MCF 10A (cell line): ENCODE measurements around the gene FARSB. TPM values are rescaled to one million over a fixed set of nuclear protein-coding genes. Genes with fewer than 3 reads are reported as not detected.

ENCODE experiments used
- BruUV-seq: library from RNA; stranded (reverse); fragments of 400-500 nt; replicated peaks from 2 replicates; lab custom pipeline; 2021; lab: Mats Ljungman, UMichigan
- CTCF ChIA-PET: fragments of 300-600 bp; sonication (Branson Sonifier 250); formaldehyde crosslinking; extraction: SDS; loops from one replicate; lab custom pipeline; 2021; ENCODE audit warnings: antibody characterized with exemption, inconsistent platforms; lab: Yijun Ruan, JAX
- POLR2A ChIA-PET: fragments of 300-600, 350-650 bp; sonication (Branson Sonifier 250); formaldehyde crosslinking; extraction: SDS; loops from one replicate; lab custom pipeline; 2020; ENCODE audit warnings: antibody characterized with exemption, inconsistent platforms; lab: Yijun Ruan, JAX
- DNase-seq: peaks from one replicate; pipeline ENCODE4 v3.0.0-alpha.2; 2018; ENCODE audit not compliant: unreplicated experiment
- H3K27ac Mint-ChIP-seq: one replicate; pipeline ENCODE4 v1.8.0; 2022; ENCODE audit warnings: mild to moderate bottlenecking, low read depth, mixed read lengths; ENCODE audit not compliant: unreplicated experiment
- H3K27me3 Mint-ChIP-seq: one replicate; pipeline ENCODE4 v1.8.0; 2022; ENCODE audit warnings: mixed read lengths; ENCODE audit not compliant: insufficient read depth, unreplicated experiment
- H3K36me3 Mint-ChIP-seq: one replicate; pipeline ENCODE4 v1.8.0; 2022; ENCODE audit warnings: mild to moderate bottlenecking, moderate library complexity, mixed read lengths; ENCODE audit not compliant: insufficient read depth, unreplicated experiment
- H3K4me1 Mint-ChIP-seq: one replicate; pipeline ENCODE4 v1.8.0; 2022; ENCODE audit warnings: mixed read lengths; ENCODE audit not compliant: insufficient read depth, unreplicated experiment
- H3K4me3 Mint-ChIP-seq: one replicate; pipeline ENCODE4 v1.8.0; 2022; ENCODE audit warnings: mild to moderate bottlenecking, moderate library complexity, mixed read lengths; ENCODE audit not compliant: unreplicated experiment
- H3K9me3 Mint-ChIP-seq: one replicate; pipeline ENCODE4 v1.8.0; 2022; ENCODE audit warnings: mixed read lengths; ENCODE audit not compliant: unreplicated experiment
- CTCF ChIP-seq: fragments of 200-600 bp; IDR thresholded peaks from one replicate; pipeline ENCODE4 v1.8.0; 2022; ENCODE audit warnings: antibody characterized with exemption, mild to moderate bottlenecking; ENCODE audit not compliant: unreplicated experiment
- intact Hi-C: fragments of 100-400 bp; cut with micrococcal nuclease; formaldehyde crosslinking; loops from 2 replicates; pipeline ENCODE4 v1.14.1; 2022
- total RNA-seq: library from RNA; stranded (reverse); gene quantifications from 2 replicates; pipeline ENCODE4 v1.2.3, GENCODE V29; 2022

The FARSB gene
- total RNA-seq, 1 experiment from 2014 or later: 70.3 TPM

- ChIA-PET POLR2A (interaction anchor here (1.0 to 1.6 kb wide), 3 partner anchors 9 to 206 kb away, joined by 3 to 6 read pairs (median 4); no protein-coding TSS in a partner anchor), CTCF (interaction anchor here (0.6 to 0.8 kb wide), 3 partner anchors 40 to 1963 kb away, joined by 3 to 4 read pairs (median 3); no protein-coding TSS in a partner anchor)
- intact Hi-C loops: no loop called here
- no peak for DNase-seq
- Mint-ChIP-seq H3K27me3 (no peaks in the 10 kb centered on the region), H3K4me1 (peaks cover 14% of the 10 kb centered on the region), H3K27ac (no peak overlapping the region), H3K36me3 (peaks cover 84% of the 10 kb centered on the region), H3K9me3 (no peaks in the 10 kb centered on the region), H3K4me3 (no peak overlapping the region)
- BruUV-seq: no TSS peak
- TF ChIP-seq CTCF: no peak
These were observed 131.9 kb downstream of the FARSB start for GRCh38 chr2:222523783-222524544.

GRCh38 chr2:222522082-222522481 lies 133.8 kb downstream of the FARSB start:
- no peak for DNase-seq
- no peaks in the 10 kb centered on the region for H3K27me3 Mint-ChIP-seq
- H3K9me3 Mint-ChIP-seq: no peaks in the 10 kb centered on the region
- peak overlapping the region; percentile 59 for H3K27ac Mint-ChIP-seq
- H3K36me3 Mint-ChIP-seq: peaks cover 66% of the 10 kb centered on the region
- no peak overlapping the region for H3K4me3 Mint-ChIP-seq
- intact Hi-C loops: no loop called here
- peaks cover 31% of the 10 kb centered on the region for H3K4me1 Mint-ChIP-seq
- ChIA-PET POLR2A (interaction anchor here (0.6 to 6.0 kb wide), 3 partner anchors 42 to 204 kb away, joined by 3 to 58 read pairs (median 5); partner anchors contain the start of gene SGPP2), CTCF (interaction anchor here (0.6 kb wide), 1 partner anchor 40 kb away, joined by 3 read pairs; no protein-coding TSS in a partner anchor)
- no TSS peak for BruUV-seq
- no peak for TF ChIP-seq CTCF

GRCh38 chr2:222521099-222521498 lies 134.8 kb downstream of the FARSB start:
- no peaks in the 10 kb centered on the region for H3K9me3 Mint-ChIP-seq
- no peak for TF ChIP-seq CTCF
- peaks cover 61% of the 10 kb centered on the region for H3K36me3 Mint-ChIP-seq
- no peak for DNase-seq
- H3K4me3 Mint-ChIP-seq: no peak overlapping the region
- CTCF ChIA-PET: interaction anchor here (1.0 kb wide), 1 partner anchor 203 kb away, joined by 3 read pairs; no protein-coding TSS in a partner anchor
- BruUV-seq: no TSS peak
- intact Hi-C loops: no loop called here
- POLR2A ChIA-PET: interaction anchor here (0.6 to 6.0 kb wide), 5 partner anchors 11 to 203 kb away, joined by 3 to 58 read pairs (median 5); partner anchors contain the start of genes FARSB and SGPP2
- H3K27me3 Mint-ChIP-seq: no peaks in the 10 kb centered on the region
- peaks cover 36% of the 10 kb centered on the region for H3K4me1 Mint-ChIP-seq
- H3K27ac Mint-ChIP-seq: peak overlapping the region; percentile 82

Other genes starting within 250 kb of the FARSB start
- 33.3 and 47.4 TPM in 2 replicates for gene SGPP2, start 231.5 kb downstream of the FARSB start, total RNA-seq
- not detected in 2 replicates for gene MOGAT1, start 15.6 kb upstream of the FARSB start, total RNA-seq
- 183 and 203 TPM in 2 replicates for gene ACSL3, start 204.9 kb upstream of the FARSB start, total RNA-seq